NT2/D1 (cell line): ENCODE data around the gene LRRC56.

Experiments
- DNase-seq: peaks from one replicate; pipeline ENCODE4 v3.0.0-alpha.2; 2011; ENCODE audit warnings: low read depth, low spot score
- H3K27me3 ChIP-seq: 2 replicates; pipeline ENCODE4 v1.6.0; 2011; ENCODE audit warnings: mild to moderate bottlenecking; ENCODE audit not compliant: insufficient read length, insufficient read depth
- H3K36me3 ChIP-seq: 2 replicates; pipeline ENCODE4 v1.6.1; 2011; ENCODE audit warnings: mild to moderate bottlenecking, low read length, mixed read lengths; ENCODE audit not compliant: insufficient read depth, insufficient read length
- H3K4me1 ChIP-seq: 2 replicates; pipeline ENCODE4 v1.5.1; 2011; ENCODE audit not compliant: insufficient read depth, insufficient read length
- H3K4me3 ChIP-seq: 2 replicates; pipeline ENCODE4 v1.5.1; 2011; ENCODE audit warnings: low read depth; ENCODE audit not compliant: insufficient read length
- H3K9ac ChIP-seq: 2 replicates; pipeline ENCODE4 v1.6.0; 2011; ENCODE audit warnings: low read depth; ENCODE audit not compliant: insufficient read length
- H3K9me3 ChIP-seq: 2 replicates; pipeline ENCODE4 v1.5.1; 2011; ENCODE audit warnings: mild to moderate bottlenecking, low read length; ENCODE audit not compliant: insufficient read depth
- SUZ12 ChIP-seq: IDR thresholded peaks from 2 replicates; pipeline ENCODE4 v1.6.1; 2011; ENCODE audit not compliant: insufficient read length, insufficient read depth; ENCODE audit errors: extremely low read depth
- YY1 ChIP-seq: IDR thresholded peaks from 2 replicates; pipeline ENCODE4 v1.6.1; 2011; ENCODE audit not compliant: insufficient read length, insufficient read depth
- ZNF274 ChIP-seq: IDR thresholded peaks from 2 replicates; pipeline ENCODE4 v1.6.1; 2011; ENCODE audit warnings: mild to moderate bottlenecking, low read depth, low read length

LRRC56 gene

DNA sequence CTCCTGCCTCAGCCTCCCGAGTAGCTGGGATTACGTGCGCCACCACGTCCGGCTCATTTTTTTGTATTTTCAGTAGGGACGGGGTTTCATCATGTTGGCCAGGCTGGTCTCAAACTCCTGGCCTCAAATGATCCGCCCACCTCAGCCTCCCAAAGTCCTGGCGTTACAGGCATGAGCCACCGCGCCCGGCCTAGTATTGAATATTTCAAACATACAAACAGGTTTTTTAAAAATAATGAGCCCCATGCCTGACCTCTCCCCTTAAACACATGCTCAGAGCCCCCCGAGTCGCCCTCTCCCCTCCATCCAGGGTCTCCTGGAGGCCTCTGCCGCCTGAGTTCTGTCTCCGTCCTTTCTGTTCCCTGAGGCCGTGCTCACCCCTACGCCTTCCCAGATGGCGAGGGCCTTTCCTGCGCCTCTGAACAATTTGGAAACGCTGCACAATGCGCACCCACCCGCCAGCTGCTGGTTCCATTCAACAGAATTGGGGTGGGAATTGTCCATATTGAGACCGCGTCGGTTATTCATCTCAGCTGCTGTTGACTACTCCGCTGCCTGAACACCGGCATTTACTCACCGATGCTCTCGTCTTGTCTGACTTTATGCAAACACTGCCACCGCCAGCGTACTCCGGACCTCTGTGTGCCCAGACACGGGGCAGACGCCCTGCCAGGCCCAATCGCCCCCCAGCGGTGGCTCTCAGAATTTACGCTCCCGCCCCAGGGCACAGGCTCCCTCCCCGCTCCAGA, 16.7 kb upstream of the LRRC56 start:
- Histone ChIP-seq H3K9ac (no peak overlapping the region), H3K36me3 (no peaks in the 10 kb centered on the region), H3K4me3 (no peak overlapping the region), H3K9me3 (peaks cover 44% of the 10 kb centered on the region; the same call in 1 of the 2 replicates), H3K27me3 (no peaks in the 10 kb centered on the region), H3K4me1 (no peaks in the 10 kb centered on the region)
- no peak for DNase-seq
- no peak for TF ChIP-seq YY1
- TF ChIP-seq ZNF274, result no peak
- TF ChIP-seq SUZ12, result no peak

DNA sequence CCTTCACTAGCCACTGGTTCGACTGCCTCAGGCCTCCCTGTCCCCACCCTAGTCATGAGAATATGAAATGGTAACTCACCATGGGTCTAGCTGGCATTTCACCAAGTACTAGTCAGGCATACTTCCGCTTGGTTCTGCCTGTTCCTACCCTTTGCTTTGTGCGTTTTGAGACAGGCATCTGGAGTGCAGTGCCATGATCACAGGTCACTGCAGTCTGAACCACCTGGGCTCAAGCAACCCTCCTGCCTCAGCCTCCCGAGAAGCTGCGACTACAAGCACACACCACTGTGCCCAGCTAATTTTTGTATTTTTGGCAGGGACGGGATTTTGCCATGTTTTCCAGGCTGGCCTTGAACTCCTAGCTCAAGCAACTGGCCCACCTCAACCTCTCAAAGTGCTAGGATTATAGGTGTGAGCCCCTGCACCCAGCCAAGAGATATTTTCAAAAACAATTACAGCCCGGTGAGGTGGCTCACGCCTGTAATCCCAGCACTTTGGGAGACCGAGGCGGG, 16.1 kb upstream of the LRRC56 start:
- DNase-seq, result no peak
- Histone ChIP-seq H3K27me3 (no peaks in the 10 kb centered on the region), H3K4me1 (no peaks in the 10 kb centered on the region), H3K4me3 (no peak overlapping the region), H3K36me3 (no peaks in the 10 kb centered on the region), H3K9me3 (peaks cover 38% of the 10 kb centered on the region; the same call in 1 of the 2 replicates), H3K9ac (no peak overlapping the region)
- TF ChIP-seq ZNF274, result no peak
- no peak for TF ChIP-seq YY1
- TF ChIP-seq SUZ12, result no peak

DNA sequence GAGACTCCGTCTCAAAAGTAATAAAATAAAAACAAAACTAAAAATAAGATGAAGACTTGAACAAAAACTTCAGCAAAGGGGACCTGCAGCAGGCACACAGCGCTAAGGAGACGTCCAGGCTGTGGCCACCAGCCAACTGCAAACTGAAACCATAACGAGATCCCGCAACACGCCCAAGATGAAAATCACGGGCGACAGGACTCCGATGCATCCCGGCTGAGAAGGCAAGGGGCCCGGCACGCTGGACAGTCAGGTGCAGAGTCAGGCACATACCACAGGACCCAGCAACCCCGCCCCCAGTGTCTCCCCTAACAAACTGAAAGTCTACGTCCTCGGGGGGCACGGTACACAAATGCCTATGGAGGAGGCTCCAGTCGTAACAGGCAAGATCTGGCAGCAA, 11.1 kb upstream of the LRRC56 start:
- no peak for DNase-seq
- no peak overlapping the region for H3K9ac ChIP-seq
- H3K36me3 ChIP-seq, result peaks cover 22% of the 10 kb centered on the region
- H3K4me1 ChIP-seq, result peaks cover 7% of the 10 kb centered on the region
- TF ChIP-seq ZNF274, result no peak
- no peak for TF ChIP-seq SUZ12
- TF ChIP-seq YY1, result no peak
- no peak overlapping the region for H3K4me3 ChIP-seq
- H3K27me3 ChIP-seq, result no peaks in the 10 kb centered on the region
- peaks cover 2% of the 10 kb centered on the region; the same call in 1 of the 2 replicates for H3K9me3 ChIP-seq

DNA sequence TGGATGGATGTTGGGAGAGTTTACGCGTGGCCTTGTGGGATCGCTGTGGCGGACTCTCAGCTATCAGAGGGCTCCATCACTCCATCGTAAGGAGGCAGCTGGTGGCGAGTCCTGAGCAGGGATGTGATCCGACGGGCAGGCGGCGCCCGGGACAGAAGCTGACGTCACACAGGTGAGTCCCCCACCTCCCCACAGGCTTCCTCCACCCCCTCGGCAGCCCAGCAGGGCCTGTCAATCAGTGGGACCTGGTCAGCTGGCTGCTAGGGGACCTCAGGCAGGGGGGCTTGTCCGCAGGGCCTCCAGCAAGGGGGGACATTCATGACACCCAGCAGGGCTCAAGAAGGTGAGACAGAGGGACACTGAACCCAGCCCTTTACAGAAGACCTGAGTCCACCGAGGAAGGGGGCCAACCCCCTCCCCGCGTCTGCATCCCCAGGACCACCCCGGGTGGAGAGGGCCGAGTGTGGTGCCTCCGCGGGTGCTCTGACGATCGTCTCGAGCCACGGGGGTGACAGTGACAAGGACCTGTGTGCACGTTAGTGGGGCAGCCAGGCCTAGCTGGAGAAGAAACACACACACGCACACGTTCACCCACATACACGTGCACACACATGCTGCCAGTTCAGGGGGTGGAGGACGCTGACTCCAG, 9.0 kb upstream of the LRRC56 start:
- no peak for TF ChIP-seq SUZ12
- peaks cover 7% of the 10 kb centered on the region for H3K4me1 ChIP-seq
- peaks cover 43% of the 10 kb centered on the region for H3K36me3 ChIP-seq
- no peaks in the 10 kb centered on the region for H3K27me3 ChIP-seq
- no peak for DNase-seq
- no peak overlapping the region for H3K9ac ChIP-seq
- H3K4me3 ChIP-seq, result no peak overlapping the region
- H3K9me3 ChIP-seq, result no peaks in the 10 kb centered on the region; the same call in 1 of the 2 replicates

DNA sequence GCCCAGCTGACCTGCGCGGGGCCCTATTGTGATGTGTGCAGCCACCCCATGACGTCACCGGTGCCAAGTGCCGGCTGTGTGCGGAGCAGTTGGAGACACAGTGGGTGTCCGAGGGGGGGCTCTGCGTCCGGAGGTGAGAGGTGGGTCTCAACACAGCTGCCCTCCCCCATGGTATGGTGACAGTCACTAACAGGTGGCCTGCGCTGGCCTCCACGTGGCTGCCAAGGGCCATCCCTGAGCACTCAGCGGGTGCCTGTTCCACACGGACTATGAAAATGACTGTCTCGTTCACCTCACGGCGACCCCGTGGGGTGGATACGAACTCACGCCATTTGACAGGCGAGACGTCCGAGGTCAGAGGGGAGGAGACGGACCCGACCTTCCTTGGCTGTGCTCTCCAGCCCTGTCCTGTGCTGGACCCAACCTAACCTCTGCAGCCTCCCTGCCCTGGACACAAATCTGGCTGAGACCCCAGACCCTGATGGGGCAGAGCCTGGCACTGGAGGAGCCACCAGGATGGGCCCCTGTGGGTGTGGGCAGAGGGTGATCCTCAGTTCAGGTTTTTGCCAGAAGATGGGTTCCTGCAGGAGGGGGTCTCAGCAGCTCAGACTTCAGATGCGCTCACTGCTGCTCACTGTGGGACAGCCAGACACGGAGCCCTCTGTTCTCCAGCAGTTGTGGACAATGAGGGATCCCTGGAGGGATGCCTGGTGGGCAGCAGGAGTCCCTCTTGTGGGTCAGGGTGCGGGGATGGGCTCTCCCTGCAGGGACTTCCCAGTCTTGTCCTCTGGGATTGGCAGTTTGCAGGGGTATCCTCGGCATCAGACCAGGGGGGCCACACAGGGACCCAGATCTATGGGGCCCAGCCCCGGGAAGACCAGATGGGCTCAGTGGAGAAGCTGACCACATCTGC, 8.3 kb upstream of the LRRC56 start:
- Histone ChIP-seq H3K36me3 (peaks cover 51% of the 10 kb centered on the region), H3K9ac (peak overlapping the region; percentile 8), H3K4me3 (no peak overlapping the region), H3K9me3 (no peaks in the 10 kb centered on the region; the same call in 1 of the 2 replicates), H3K27me3 (no peaks in the 10 kb centered on the region), H3K4me1 (peaks cover 9% of the 10 kb centered on the region)
- DNase-seq, result no peak
- TF ChIP-seq ZNF274 (no peak), YY1 (no peak), SUZ12 (no peak)

DNA sequence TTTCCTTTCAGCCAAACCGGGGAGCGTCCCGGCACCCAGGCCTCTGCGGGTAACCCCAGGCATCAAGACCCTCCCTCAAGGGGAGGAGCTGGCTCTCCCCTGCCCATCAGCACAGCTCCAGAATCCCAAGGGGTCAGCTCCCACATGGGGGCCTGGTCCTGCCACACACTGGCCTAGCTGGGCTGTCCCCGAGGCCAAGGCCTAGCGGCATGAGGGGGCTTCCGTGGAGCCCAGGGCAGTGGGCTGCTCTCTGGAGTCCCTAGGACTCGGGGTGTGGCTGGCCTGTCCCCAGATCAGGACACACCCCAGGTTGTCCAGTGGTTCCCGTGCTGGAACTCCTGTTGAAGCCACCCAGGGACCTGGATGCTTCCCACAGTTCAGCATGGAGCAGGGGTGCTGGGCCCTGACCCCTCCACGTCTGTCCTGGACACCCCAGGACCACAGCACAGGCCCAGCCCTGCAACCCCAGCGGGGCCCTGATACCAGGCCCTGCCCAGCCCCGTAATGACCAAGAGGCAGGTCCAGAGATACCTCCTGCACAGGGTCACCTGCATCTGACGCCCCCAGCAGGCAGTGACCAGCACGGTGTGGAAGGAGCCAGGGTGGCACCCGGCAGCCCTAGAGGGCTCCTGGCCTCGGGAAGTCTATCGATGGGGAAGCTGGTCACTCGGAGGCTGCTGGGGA, 7.5 kb upstream of the LRRC56 start:
- H3K27me3 ChIP-seq, result no peaks in the 10 kb centered on the region
- no peak for TF ChIP-seq SUZ12
- TF ChIP-seq YY1, result no peak
- no peak for TF ChIP-seq ZNF274
- no peak for DNase-seq
- peaks cover 54% of the 10 kb centered on the region for H3K36me3 ChIP-seq
- no peaks in the 10 kb centered on the region for H3K9me3 ChIP-seq
- H3K4me3 ChIP-seq, result no peak overlapping the region
- peaks cover 12% of the 10 kb centered on the region for H3K4me1 ChIP-seq
- no peak overlapping the region for H3K9ac ChIP-seq
